Activated naive CD8-positive, alpha-beta T cell (primary cell): ENCODE results near the gene CDH2.

ENCODE experiments used
- H3K27ac Mint-ChIP-seq: one replicate; pipeline ENCODE4 v1.8.0; 2021; ENCODE audit warnings: mixed read lengths
- H3K27me3 Mint-ChIP-seq: one replicate; pipeline ENCODE4 v1.8.0; 2021; ENCODE audit warnings: mixed read lengths
- H3K36me3 Mint-ChIP-seq: one replicate; pipeline ENCODE4 v1.8.0; 2021; ENCODE audit warnings: mixed read lengths
- H3K4me1 Mint-ChIP-seq: one replicate; pipeline ENCODE4 v1.8.0; 2021; ENCODE audit warnings: low read depth, mixed read lengths
- H3K4me3 Mint-ChIP-seq: one replicate; pipeline ENCODE4 v1.8.0; 2021; ENCODE audit warnings: mild to moderate bottlenecking, mixed read lengths
- H3K9me3 Mint-ChIP-seq: one replicate; pipeline ENCODE4 v1.8.0; 2021; ENCODE audit warnings: low read depth, mixed read lengths

The CDH2 gene

DNA sequence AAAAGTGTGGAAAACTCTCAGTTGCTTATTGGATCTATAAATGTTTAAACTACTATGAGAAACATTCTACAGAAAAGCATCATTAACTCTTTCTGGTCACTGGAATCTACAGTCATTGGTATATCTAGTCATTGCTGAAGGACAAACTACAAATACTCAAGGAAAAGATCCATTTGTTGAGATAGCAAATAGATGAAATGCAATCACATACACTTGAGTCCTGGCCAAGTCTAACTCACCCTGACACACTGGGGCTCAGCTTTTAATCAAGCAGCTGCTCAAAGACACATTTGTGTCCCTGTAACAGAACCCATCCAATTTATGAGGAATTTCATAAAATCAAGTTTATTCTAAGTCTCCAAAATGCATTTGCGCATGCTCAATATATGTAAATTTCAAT, 68.7 kb downstream of the CDH2 start:
- Mint-ChIP-seq H3K27ac (no peak overlapping the region), H3K4me3 (no peak overlapping the region), H3K27me3 (no peaks in the 10 kb centered on the region), H3K36me3 (no peaks in the 10 kb centered on the region), H3K9me3 (no peaks in the 10 kb centered on the region), H3K4me1 (no peaks in the 10 kb centered on the region)

DNA sequence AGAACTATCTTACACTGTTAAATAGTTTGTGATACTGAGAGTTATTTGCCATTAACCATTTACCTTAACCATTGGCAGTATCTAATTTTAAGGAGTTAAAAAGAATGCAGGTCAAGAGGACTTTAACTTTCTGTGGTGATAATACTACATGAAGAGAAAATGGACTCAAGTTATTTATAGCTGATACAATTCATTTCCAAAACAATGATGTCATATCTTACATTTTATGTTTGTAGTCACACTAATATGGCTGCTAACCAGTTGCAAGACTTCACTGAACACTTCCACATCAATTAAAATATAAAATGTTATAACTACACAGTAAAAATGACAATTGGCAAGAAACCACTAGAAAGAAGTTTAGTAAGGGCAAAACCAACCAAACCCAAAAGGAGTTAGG, 77.7 kb downstream of the CDH2 start:
- no peaks in the 10 kb centered on the region for H3K27me3 Mint-ChIP-seq
- no peaks in the 10 kb centered on the region for H3K36me3 Mint-ChIP-seq

DNA sequence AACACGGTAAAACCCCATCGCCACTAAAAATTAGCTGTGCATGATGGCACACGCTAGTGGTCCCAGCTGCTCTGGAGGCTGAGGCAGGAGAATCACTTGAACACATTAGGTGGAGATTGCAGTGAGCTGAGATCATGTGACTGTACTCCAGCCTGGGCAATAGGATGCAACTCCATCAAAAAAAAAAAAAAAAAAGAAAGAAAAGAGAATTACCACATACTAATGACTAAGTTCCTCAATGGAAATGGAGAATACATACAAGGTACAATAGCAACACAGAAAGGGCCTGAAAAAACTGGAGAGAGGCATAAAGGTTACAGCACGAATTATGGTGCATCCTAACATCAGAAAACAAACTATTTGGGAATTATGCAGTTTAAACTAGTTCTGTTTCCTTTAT, 81.3 kb downstream of the CDH2 start:
- no peaks in the 10 kb centered on the region for H3K4me1 Mint-ChIP-seq
- H3K27me3 Mint-ChIP-seq = no peaks in the 10 kb centered on the region
- H3K9me3 Mint-ChIP-seq = peaks cover 9% of the 10 kb centered on the region
- H3K36me3 Mint-ChIP-seq = no peaks in the 10 kb centered on the region
- no peak overlapping the region for H3K27ac Mint-ChIP-seq
- no peak overlapping the region for H3K4me3 Mint-ChIP-seq

More for the DNA sequence above, 77.7 kb downstream of the CDH2 start:
- Mint-ChIP-seq H3K4me1 (no peaks in the 10 kb centered on the region), H3K4me3 (no peak overlapping the region), H3K9me3 (peaks cover 9% of the 10 kb centered on the region), H3K27ac (no peak overlapping the region)

DNA sequence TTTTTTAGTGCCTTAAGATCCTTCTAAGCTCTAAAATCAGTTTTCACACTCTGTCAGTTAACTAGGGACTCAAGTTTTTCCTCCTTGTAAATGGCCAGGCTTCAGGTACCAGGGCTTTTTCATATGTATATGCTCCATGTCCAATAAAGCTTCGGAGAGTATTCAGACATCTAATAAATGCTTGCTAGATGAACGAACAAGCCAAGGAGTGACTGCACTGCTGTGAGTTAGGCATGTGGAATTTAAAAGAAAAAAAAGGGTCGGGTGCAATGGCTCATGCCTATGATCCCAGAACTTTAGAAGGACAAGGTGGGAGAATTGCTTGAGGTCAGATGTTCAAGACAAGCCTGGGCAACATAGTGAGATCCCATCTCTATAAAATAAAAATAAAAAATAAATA, 81.9 kb downstream of the CDH2 start:
- Mint-ChIP-seq H3K4me1 (no peaks in the 10 kb centered on the region), H3K36me3 (no peaks in the 10 kb centered on the region), H3K9me3 (peaks cover 9% of the 10 kb centered on the region), H3K4me3 (no peak overlapping the region), H3K27me3 (no peaks in the 10 kb centered on the region), H3K27ac (no peak overlapping the region)

DNA sequence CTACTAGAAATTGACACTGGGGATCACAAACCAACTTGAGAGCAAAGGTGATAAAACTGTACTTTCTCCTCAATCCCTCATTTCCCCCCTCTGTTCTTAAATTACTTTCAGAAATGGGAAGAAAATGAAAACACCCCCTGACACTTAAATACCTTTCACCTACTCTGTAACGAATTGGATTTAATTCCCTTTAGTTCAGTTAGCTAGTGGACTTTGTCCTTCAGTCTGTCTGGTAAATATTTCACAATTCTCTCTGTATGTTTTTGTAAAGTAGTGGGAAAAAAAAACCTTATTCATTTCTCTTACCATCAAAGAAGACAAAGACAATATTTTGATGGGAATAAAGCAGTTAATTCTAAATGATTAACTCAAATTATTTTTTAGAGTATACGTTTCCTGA, 85.7 kb downstream of the CDH2 start:
- Mint-ChIP-seq H3K27me3 (no peaks in the 10 kb centered on the region), H3K4me1 (no peaks in the 10 kb centered on the region), H3K9me3 (no peaks in the 10 kb centered on the region), H3K27ac (no peak overlapping the region), H3K36me3 (no peaks in the 10 kb centered on the region), H3K4me3 (no peak overlapping the region)

DNA sequence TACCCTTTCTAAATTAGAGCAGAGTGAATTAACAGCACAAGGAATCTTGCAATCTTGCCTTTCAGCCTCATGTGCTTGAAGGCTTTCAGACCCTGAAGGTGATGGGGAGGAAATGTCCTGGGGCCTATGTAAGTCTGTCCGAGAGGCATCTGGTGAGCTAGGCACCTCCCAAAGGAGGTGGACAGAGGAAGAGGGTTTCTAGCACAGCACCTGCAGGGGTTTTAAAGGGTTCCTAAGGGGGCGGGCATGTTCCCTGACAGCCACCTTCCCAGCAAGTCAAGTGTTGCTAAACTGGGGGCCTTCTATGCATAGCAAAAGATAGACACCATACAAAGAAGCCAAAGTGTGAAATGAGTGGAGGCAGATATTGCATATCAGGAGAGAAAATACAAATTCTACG, 88.5 kb downstream of the CDH2 start:
- H3K4me1 Mint-ChIP-seq = no peaks in the 10 kb centered on the region
- H3K27me3 Mint-ChIP-seq = no peaks in the 10 kb centered on the region
- H3K4me3 Mint-ChIP-seq = no peak overlapping the region
- H3K9me3 Mint-ChIP-seq = no peaks in the 10 kb centered on the region
- H3K36me3 Mint-ChIP-seq = no peaks in the 10 kb centered on the region
- H3K27ac Mint-ChIP-seq = no peak overlapping the region

DNA sequence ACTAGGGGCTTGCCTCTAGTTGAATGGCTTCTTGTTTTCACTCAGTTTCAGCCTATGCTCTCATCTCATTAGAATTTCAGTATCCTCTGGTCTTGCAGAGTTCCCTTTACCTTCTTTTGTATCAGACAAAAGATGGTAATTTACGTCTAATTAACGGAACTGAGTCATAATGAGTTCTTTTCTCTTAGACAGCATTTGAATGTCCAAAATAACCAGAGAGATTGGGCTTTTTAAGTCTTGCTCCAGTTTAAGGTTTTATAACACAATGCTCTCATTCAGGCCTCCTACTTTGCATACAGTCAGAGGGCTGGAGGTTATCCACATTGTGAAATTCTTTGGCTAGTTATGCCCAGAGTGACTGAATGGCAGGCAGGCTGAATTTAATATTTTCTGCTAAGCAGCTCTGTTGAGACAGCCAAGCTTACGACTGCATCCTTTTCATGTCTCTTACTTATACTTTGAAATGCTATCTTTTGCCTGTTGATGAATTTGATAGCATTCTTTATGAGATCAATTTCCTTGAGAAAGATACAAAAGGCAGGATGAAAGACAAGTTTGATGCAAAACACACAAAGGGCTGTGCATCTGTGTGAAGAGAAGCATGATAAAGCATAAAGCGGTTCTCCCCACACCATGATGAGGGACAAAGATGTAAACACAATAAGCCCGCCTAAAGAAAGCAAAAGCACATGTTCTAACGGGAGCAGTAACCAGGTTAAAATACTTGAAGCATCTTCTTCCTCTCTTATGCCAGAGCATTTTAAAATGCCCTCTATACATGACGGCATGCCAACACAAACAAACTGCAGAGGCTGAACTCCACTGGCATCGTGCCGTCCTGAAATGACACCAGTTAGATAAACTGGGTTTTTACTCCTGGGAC, 90.0 kb downstream of the CDH2 start:
- Mint-ChIP-seq H3K4me3 (no peak overlapping the region), H3K27me3 (no peaks in the 10 kb centered on the region), H3K27ac (no peak overlapping the region), H3K9me3 (no peaks in the 10 kb centered on the region), H3K4me1 (no peaks in the 10 kb centered on the region), H3K36me3 (no peaks in the 10 kb centered on the region)

DNA sequence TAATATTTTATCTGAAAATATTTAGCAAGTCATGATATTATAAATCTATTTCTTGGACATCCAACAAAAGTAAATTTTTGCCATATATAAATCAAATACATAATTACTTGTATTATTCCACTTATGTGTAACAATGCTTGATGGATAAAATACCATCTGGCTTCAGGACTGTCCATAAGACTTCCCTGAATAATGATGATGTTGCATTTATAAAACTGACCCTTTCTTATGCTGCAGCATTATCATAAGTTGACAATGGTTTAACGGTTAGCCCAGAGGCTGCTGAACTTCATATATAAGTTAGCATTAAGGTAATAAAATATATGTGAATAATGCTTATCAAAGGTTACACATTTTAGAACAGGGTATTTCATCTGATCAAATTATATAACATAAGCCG, 95.4 kb downstream of the CDH2 start:
- H3K4me3 Mint-ChIP-seq = no peak overlapping the region
- H3K36me3 Mint-ChIP-seq = no peaks in the 10 kb centered on the region
- H3K4me1 Mint-ChIP-seq = no peaks in the 10 kb centered on the region
- no peak overlapping the region for H3K27ac Mint-ChIP-seq
- H3K9me3 Mint-ChIP-seq = no peaks in the 10 kb centered on the region
- H3K27me3 Mint-ChIP-seq = no peaks in the 10 kb centered on the region

DNA sequence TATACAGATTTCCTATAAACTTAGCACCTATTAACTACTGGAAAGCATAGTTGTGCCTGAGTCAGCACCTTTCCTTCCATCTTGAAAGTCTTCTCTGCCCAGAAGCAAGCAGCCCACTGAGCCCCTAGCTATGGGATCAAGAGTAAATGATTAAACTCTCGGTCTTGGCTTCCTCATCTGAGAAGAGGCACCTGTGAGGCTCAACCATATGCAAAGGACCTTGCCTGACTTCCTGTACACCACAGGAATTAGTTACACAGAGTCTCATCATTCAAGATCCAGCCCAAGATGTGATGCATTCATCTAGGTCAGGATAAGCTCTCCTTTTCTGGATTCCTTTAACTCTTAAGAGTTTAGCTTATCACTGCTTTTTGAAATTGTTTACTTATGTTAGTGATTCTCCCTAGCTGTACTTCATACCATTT, 96.0 kb downstream of the CDH2 start:
- H3K4me3 Mint-ChIP-seq = no peak overlapping the region
- no peaks in the 10 kb centered on the region for H3K4me1 Mint-ChIP-seq
- H3K9me3 Mint-ChIP-seq = no peaks in the 10 kb centered on the region
- H3K27ac Mint-ChIP-seq = no peak overlapping the region
- no peaks in the 10 kb centered on the region for H3K27me3 Mint-ChIP-seq
- H3K36me3 Mint-ChIP-seq = no peaks in the 10 kb centered on the region

DNA sequence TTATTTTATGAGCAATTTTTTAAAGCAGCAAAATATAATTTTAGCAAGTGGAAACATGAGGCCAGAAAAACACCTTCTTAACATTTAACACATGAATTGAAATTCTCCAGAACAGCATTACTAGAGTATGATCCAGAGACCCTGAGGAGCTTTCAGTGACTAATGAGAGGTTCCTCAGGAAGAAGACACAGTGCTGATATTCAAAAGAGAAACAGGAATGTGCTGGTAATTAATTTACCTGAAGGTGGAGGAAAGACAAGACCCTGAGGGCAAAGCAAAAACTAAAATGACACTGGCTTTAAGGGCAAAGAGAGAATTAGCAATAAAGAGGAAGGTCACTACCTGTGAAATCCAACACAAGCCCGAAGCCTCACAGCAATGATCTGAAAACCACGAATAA, 97.0 kb downstream of the CDH2 start:
- H3K27ac Mint-ChIP-seq = no peak overlapping the region
- H3K9me3 Mint-ChIP-seq = no peaks in the 10 kb centered on the region
- H3K36me3 Mint-ChIP-seq = no peaks in the 10 kb centered on the region
- H3K27me3 Mint-ChIP-seq = no peaks in the 10 kb centered on the region
- no peaks in the 10 kb centered on the region for H3K4me1 Mint-ChIP-seq
- no peak overlapping the region for H3K4me3 Mint-ChIP-seq

DNA sequence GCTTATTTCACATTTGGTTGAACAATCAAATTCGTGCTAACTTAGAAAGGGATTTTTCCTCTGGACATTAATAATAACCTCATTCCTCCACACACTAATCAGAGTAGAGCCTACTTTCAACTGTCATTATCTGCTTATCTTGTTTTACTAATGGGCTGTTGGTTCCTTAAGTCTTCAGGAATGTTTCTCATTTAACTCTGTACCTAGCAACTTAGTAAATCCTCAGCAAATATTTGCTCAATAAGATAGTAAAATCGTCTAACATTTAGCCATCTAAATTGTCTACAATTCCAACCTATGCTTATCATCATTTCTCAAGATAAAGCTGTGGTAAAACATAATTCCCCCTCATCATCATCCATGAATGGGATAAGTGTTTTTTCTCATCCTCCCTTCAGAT, 98.1 kb downstream of the CDH2 start:
- Mint-ChIP-seq H3K27me3 (no peaks in the 10 kb centered on the region), H3K27ac (no peak overlapping the region), H3K4me3 (no peak overlapping the region), H3K4me1 (no peaks in the 10 kb centered on the region), H3K9me3 (no peaks in the 10 kb centered on the region), H3K36me3 (no peaks in the 10 kb centered on the region)

DNA sequence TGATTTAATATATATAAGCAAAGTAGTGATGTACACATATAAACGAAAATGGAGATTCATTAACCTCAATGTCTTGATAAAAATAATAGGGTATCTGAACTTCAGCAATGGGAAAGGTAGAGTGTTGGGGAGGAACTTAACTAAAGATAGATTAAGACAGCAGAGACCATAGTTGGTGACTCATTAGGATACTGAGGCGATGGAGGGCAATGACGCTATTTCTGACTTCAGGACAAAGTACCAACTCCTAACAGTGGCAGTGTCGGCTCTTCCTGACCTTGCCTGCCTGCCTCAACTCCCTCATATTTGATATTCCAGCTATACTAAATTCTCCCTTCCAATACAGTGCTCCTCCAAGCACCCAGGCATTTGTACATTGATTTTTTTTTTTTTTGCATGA, 98.6 kb downstream of the CDH2 start:
- Mint-ChIP-seq H3K27ac (no peak overlapping the region), H3K4me1 (no peaks in the 10 kb centered on the region), H3K36me3 (no peaks in the 10 kb centered on the region), H3K4me3 (no peak overlapping the region), H3K27me3 (no peaks in the 10 kb centered on the region), H3K9me3 (no peaks in the 10 kb centered on the region)

DNA sequence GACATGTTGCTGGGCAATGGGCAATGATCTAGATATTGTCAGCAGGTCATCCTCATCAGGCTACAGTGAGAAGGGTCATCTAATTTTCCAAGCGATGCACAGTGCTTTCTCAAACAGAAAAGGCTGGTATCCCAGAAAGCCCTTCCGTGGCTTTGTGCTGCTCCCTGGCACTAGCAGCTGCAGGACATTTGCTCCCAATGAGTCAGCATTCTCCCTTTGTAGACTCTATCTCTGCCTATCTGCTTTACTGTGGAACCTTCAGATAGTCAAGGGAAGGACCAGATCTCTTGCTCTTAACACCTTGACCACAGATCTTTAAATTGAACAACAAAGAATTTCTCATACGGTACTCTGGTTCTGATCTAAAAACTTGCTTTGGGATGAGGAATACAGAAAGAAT, 101.4 kb downstream of the CDH2 start:
- Mint-ChIP-seq H3K36me3 (no peaks in the 10 kb centered on the region), H3K4me3 (no peak overlapping the region), H3K27ac (no peak overlapping the region), H3K4me1 (no peaks in the 10 kb centered on the region), H3K9me3 (no peaks in the 10 kb centered on the region), H3K27me3 (no peaks in the 10 kb centered on the region)

DNA sequence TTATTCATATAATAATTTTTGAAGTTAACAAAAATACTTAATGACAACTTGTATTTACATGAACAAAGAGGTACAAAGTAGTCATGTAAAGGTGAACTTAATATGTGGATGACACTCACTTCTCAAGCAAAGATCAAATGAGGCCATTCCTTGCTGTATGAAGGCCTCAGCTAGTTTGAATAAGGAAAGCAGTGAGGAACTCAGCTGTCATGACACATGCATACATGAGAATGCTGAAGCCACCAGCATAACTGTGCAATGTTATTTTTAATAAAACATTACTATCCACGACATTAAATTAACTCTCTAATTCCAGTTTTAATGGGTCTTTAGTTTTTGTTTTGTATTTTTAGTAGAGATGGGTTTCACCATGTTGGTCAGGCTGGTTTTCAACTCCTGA, 102.9 kb downstream of the CDH2 start:
- H3K27ac Mint-ChIP-seq = no peak overlapping the region
- H3K36me3 Mint-ChIP-seq = no peaks in the 10 kb centered on the region
- H3K27me3 Mint-ChIP-seq = no peaks in the 10 kb centered on the region
- H3K4me1 Mint-ChIP-seq = no peaks in the 10 kb centered on the region
- no peaks in the 10 kb centered on the region for H3K9me3 Mint-ChIP-seq
- no peak overlapping the region for H3K4me3 Mint-ChIP-seq

DNA sequence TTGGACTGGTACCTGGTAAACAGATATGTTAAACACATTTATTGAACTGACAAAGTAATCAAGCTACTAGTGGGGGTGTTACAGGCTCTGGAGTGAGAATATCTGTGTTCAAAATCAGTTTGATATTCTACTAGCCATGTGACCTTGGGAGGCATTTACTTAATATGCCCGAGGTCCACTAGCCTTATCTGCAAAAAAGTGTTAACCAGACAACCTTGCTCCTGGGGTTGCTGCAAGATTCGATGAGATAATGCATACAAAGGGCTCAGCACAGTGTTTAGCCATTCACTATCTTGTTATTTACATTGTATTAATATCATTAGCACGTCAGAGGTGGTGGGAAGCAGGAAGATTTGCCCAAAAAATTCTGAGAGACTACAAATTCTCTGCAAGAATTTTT, 103.3 kb downstream of the CDH2 start:
- H3K27ac Mint-ChIP-seq = no peak overlapping the region
- H3K27me3 Mint-ChIP-seq = no peaks in the 10 kb centered on the region
- no peak overlapping the region for H3K4me3 Mint-ChIP-seq
- no peaks in the 10 kb centered on the region for H3K36me3 Mint-ChIP-seq
- H3K9me3 Mint-ChIP-seq = no peaks in the 10 kb centered on the region
- no peaks in the 10 kb centered on the region for H3K4me1 Mint-ChIP-seq

DNA sequence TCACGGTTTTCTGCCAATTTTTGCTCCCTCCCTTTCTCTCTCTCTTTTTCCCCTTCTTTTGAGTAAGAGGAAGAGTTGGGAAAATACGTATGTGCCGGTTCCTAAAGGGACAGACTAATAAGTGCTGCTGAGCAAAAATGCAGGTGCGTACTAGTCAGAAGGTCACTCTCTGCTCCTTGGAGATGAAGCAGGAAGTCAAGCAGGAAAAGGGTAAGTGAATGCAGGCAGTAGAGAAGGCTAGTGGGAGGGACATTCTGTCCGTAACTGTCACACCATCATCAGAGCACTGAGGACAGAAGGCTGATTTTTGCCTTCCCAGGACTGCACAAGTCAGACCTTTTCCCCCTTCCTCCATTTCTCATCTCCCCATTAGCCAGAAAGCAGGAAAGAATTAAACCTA, 105.7 kb downstream of the CDH2 start:
- no peaks in the 10 kb centered on the region for H3K4me1 Mint-ChIP-seq
- H3K4me3 Mint-ChIP-seq = no peak overlapping the region
- H3K9me3 Mint-ChIP-seq = peaks cover 3% of the 10 kb centered on the region
- H3K27me3 Mint-ChIP-seq = no peaks in the 10 kb centered on the region
- no peaks in the 10 kb centered on the region for H3K36me3 Mint-ChIP-seq
- no peak overlapping the region for H3K27ac Mint-ChIP-seq
